Measurements from ENCODE around the gene ITPKA. TPM values are rescaled to one million over a fixed set of nuclear protein-coding genes. Genes with fewer than 3 reads are reported as not detected.

Gene ITPKA
- total RNA-seq, 1 donor from 2014 or later, result 0.32 TPM

DNA sequence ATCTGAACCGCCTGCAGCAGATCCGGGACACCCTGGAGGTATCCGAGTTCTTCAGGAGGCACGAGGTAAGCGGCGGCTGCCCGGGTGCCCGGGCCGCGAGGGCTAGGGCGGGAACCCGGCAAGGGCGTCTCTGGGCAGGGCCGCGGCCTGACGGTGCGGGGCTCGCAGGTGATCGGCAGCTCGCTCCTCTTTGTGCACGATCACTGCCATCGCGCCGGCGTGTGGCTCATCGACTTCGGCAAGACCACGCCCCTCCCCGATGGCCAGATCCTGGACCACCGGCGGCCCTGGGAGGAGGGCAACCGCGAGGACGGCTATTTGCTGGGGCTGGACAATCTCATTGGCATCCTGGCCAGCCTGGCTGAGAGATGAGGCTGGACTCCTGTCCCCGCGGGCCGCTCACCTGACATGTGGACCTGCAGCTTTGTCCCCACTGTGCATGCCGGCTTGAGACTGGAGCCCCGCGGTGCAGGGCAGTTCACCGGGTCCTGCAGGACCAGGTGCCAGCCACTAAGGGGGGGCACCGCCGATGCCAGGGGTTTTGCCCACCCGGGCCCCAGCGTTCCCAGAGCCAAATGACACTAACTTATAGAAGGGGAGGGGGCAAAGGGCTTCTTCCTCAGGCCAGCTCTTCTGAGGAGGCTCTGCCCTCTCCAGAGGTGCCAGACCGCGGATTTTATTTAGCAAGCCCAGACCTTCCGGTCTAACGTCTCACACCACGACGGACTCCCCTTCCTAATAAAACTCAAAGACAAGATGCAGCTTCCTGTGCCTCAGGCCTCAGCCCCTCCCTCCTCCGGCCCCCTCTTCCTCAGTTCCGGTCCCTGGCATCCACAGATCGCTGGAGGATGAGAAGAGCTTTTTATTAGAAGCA, 9.4 kb downstream of the ITPKA start:
- Histone ChIP-seq H3K9me3 (no peaks in the 10 kb centered on the region), H3K27me3 (ENCODE audit: low read depth) (peaks cover 48% of the 10 kb centered on the region), H3K4me3 (peak overlapping the region; percentile 42), H3K4me1 (peaks cover 25% of the 10 kb centered on the region), H3K36me3 (no peaks in the 10 kb centered on the region), H3K27ac (no peak overlapping the region)
- TF ChIP-seq, protein P1, sequence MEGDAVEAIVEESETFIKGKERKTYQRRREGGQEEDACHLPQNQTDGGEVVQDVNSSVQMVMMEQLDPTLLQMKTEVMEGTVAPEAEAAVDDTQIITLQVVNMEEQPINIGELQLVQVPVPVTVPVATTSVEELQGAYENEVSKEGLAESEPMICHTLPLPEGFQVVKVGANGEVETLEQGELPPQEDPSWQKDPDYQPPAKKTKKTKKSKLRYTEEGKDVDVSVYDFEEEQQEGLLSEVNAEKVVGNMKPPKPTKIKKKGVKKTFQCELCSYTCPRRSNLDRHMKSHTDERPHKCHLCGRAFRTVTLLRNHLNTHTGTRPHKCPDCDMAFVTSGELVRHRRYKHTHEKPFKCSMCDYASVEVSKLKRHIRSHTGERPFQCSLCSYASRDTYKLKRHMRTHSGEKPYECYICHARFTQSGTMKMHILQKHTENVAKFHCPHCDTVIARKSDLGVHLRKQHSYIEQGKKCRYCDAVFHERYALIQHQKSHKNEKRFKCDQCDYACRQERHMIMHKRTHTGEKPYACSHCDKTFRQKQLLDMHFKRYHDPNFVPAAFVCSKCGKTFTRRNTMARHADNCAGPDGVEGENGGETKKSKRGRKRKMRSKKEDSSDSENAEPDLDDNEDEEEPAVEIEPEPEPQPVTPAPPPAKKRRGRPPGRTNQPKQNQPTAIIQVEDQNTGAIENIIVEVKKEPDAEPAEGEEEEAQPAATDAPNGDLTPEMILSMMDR (IDR thresholded peaks at IDR 0.05), result no peak
- no peak for DNase-seq
- ATAC-seq, result peak; percentile 13 to 20
- intact Hi-C loops (cut with DNase I), result no loop called here

DNA sequence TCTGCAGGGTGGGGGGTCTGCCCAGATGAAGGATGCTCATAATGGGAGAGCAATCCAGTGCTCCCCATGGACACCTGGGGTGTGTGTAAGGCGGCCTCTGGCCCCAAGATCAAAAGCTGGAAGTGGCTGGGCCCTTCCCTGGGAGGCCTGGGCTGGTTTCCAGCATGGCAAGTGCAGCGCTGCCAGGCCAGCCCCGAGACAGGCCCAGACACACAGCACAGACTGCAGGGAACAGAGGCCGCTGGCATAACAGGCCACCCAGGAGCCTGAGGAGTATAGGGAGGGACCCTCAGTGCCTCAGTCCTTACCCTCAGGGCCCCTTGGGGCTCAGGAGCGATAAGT, 10.0 kb downstream of the ITPKA start:
- intact Hi-C loops (cut with DNase I), result no loop called here
- no peak overlapping the region for H3K4me3 ChIP-seq
- DNase-seq (no peak), ATAC-seq (no peak)
- H3K9me3 ChIP-seq, result no peaks in the 10 kb centered on the region
- peaks cover 45% of the 10 kb centered on the region for H3K27me3 ChIP-seq (ENCODE audit: low read depth)
- no peaks in the 10 kb centered on the region for H3K36me3 ChIP-seq
- peaks cover 25% of the 10 kb centered on the region for H3K4me1 ChIP-seq
- TF ChIP-seq, protein P1 (IDR thresholded peaks at IDR 0.05), result no peak
- no peak overlapping the region for H3K27ac ChIP-seq

DNA sequence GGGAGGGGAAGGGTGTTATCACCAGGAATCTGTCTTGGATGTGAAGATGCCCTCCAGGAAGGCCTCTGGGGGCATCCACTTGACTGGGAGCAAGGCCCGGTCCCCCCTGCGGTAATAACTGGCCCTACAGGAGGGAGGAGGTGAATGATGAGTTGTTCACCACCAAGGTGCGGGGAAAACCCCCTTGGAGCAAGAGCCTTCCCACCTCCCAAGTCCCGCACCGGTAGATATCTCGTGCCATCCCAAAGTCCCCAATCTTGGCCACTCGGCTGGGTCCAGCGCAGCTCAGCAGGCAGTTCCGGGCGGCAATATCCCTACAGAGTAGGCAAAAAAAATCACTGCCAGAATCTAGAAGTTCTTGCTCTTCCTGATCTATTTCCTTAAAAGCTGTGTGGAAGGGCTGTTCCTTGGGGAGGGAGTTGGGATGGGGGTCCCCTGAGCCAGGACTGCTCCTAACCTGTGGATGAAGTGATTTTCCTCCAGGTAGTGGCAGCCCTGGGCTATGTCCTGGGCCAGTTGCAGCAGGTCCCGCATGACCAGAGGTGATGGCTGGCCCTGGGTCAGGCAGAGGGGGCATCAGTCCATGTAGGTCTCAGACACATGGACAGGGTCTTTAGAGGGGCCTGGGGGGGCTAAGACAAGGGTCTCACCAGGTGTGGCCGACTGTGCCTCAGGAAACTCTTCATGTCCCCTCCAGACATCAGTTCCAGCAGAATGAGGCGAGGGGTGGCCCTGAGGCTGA, 11.2 kb downstream of the ITPKA start:
- intact Hi-C loops (cut with DNase I), result no loop called here
- no peaks in the 10 kb centered on the region for H3K9me3 ChIP-seq
- no peak overlapping the region for H3K4me3 ChIP-seq
- TF ChIP-seq, protein P1 (IDR thresholded peaks at IDR 0.05), result no peak
- H3K36me3 ChIP-seq, result no peaks in the 10 kb centered on the region
- no peak overlapping the region for H3K27ac ChIP-seq
- peaks cover 25% of the 10 kb centered on the region for H3K4me1 ChIP-seq
- no peak for ATAC-seq
- no peak for DNase-seq
- H3K27me3 ChIP-seq (ENCODE audit: low read depth), result peaks cover 34% of the 10 kb centered on the region

DNA sequence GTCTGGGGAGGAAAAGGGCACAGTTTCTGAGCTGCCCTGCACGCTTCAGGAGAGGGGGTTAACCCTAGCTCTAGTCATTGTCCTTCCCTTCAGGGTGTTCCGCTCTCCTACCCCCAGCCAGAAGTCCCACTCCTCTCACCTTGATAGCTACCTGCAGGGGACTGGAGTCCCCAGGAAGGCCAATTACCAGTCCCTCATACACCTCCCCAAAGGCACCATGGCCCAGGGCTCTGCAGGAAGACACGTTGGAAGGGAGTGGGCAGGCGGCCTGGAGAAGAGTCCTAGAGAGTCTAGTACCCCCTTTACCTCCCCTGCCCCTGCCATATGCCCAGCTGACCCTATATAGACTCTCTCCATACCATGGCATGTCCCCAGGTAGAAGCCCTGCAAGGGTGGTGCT, 12.1 kb downstream of the ITPKA start:
- ATAC-seq, result no peak
- H3K27me3 ChIP-seq (ENCODE audit: low read depth), result peaks cover 33% of the 10 kb centered on the region

DNA sequence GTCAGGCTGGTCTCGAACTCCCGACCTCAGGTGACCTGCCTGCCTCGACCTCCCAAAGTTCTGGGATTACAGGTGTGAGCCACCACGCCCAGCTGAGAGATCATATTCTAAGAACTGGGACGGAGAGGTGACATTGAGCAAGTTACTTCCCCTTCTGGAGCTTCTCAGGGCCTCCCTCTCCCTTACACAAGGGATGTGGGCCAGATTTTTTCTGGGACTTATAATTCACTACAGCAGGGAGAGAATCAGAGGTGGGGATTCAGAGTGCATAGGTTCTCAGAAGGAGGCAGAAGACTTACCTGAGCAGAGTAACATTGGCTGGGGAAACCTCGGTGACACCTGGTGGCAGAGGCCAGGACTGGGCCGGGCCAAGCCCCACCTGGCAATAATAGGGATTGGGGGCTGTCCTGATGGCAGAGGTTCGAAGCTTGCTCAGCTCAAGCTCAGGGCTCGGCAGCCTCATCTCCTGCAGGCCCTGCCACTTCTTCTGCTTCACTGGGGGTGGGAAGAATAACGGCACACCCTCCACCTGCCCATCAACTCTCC, 13.2 kb downstream of the ITPKA start:
- peaks cover 20% of the 10 kb centered on the region for H3K4me1 ChIP-seq
- DNase-seq (no peak), ATAC-seq (no peak)
- TF ChIP-seq, protein P1 (IDR thresholded peaks at IDR 0.05), result no peak
- H3K27ac ChIP-seq, result no peak overlapping the region
- H3K9me3 ChIP-seq, result no peaks in the 10 kb centered on the region
- no peak overlapping the region for H3K4me3 ChIP-seq
- H3K36me3 ChIP-seq, result no peaks in the 10 kb centered on the region
- intact Hi-C loops (cut with DNase I), result no loop called here
- H3K27me3 ChIP-seq (ENCODE audit: low read depth), result peaks cover 31% of the 10 kb centered on the region

More for the DNA sequence above, 12.1 kb downstream of the ITPKA start:
- Histone ChIP-seq H3K9me3 (no peaks in the 10 kb centered on the region), H3K36me3 (no peaks in the 10 kb centered on the region), H3K4me1 (peaks cover 25% of the 10 kb centered on the region), H3K27ac (no peak overlapping the region), H3K4me3 (no peak overlapping the region)
- intact Hi-C loops (cut with DNase I), result no loop called here
- DNase-seq, result no peak
- TF ChIP-seq, protein P1 (IDR thresholded peaks at IDR 0.05), result no peak

All from lower lobe of right lung (tissue), 2 donors.